Sigmoid colon (tissue), 7 donors: ENCODE results near the gene RNF225. TPM values are rescaled to one million over a fixed set of nuclear protein-coding genes. Genes with fewer than 3 reads are reported as not detected.
A peak's percentile ranks its signal among the peaks of the same experiment; 100 is the strongest.
"Not testable (repeated sequence)": the region's sequence is repeated elsewhere in the genome, so short reads cannot be mapped to it uniquely, and the experiment has no call there.

Experiments
- DNase-seq: peaks from one replicate; pipeline ENCODE4 v3.0.0-alpha.2; 2019
- H3K27ac ChIP-seq, 4 donors: fragments of 200-600 bp; sonication (generic); one replicate each; pipeline ENCODE4 v1.5.1; 2016 to 2019; ENCODE audit warnings: mild to moderate bottlenecking in 1 of 4
- H3K27me3 ChIP-seq, 3 donors: fragments of 200-600 bp; sonication (generic); one replicate each; pipeline ENCODE4 v1.5.1; 2019; ENCODE audit warnings: mild to moderate bottlenecking in 1 of 3
- H3K36me3 ChIP-seq, 4 donors: fragments of 200-600 bp; sonication (generic); one replicate each; pipeline ENCODE4 v1.5.1; 2016 to 2019
- H3K4me1 ChIP-seq, 4 donors: fragments of 200-600 bp; sonication (generic); one replicate each; pipeline ENCODE4 v1.5.1; 2017 to 2019
- H3K4me3 ChIP-seq, 4 donors: fragments of 200-600 bp; sonication (generic); one replicate each; pipeline ENCODE4 v1.5.1; 2017 to 2019; ENCODE audit warnings: mild to moderate bottlenecking in 2 of 4, moderate library complexity in 1 of 4
- H3K9me3 ChIP-seq, 4 donors: fragments of 200-600 bp in 3 of 4; sonication (generic) in 3 of 4; one replicate each; pipeline versions ENCODE4 v1.5.1 to v1.6.1; 2013 to 2019
- EP300 ChIP-seq, 4 donors: sonication (generic); formaldehyde crosslinking; IDR thresholded peaks; one replicate each; pipeline ENCODE4 v1.6.1; 2017; ENCODE audit warnings: antibody characterized with exemption in 4 of 4
- POLR2A ChIP-seq, 2 donors: fragments of 450-650 bp; IDR thresholded peaks; one replicate each; pipeline ENCODE4 v1.6.1; 2016; ENCODE audit warnings: antibody characterized with exemption in 2 of 2, mild to moderate bottlenecking in 2 of 2, moderate library complexity in 2 of 2
- POLR2AphosphoS5 ChIP-seq, 4 donors: sonication (generic); formaldehyde crosslinking; IDR thresholded peaks; one replicate each; pipeline ENCODE4 v1.6.1; 2017; ENCODE audit warnings: antibody characterized with exemption in 4 of 4
- WGBS, 2 donors: extraction: QIAGEN DNeasy Blood & Tissue Kit; methylation state at CpG; one replicate each; pipeline ENCODE4 v1.1.7; 2013; 5-methylcytosine and 5-hydroxymethylcytosine counted together
- intact Hi-C: fragments of 100-400 bp; cut with DNase I; formaldehyde crosslinking; loops from one replicate; pipeline ENCODE4 v1.15.1; 2023
- polyA plus RNA-seq, 3 donors: library from polyadenylated mRNA; stranded (reverse); fragments of 200-250 nt; gene quantifications; one replicate each; pipeline ENCODE4 v1.2.3, GENCODE V29; 2013
- small RNA-seq, 3 donors: library from RNA; depleted of rRNA; stranded (forward); fragments of <200 nt; gene quantifications; one replicate each; pipeline ENCODE3, GENCODE V24; 2016
- total RNA-seq, 4 donors: library from RNA; depleted of rRNA; stranded (reverse); fragments of >200 nt; gene quantifications; one replicate each; pipeline ENCODE4 v1.1.0, GENCODE V29; 2016
- TF ChIP-seq, protein P1 (sequence below), 4 experiments: fragments of 450-650 bp in 3 of 4; fragments of 200-600 bp in 1 of 4; IDR thresholded peaks; one replicate each; pipeline ENCODE4 v1.5.1; 2016 to 2019; ENCODE audit warnings: antibody characterized with exemption in 4 of 4, mild to moderate bottlenecking in 3 of 4, moderate library complexity in 2 of 4
- donor health status: healthy with polysubstance abuse.
- donor health status: Bipolar disorder and iron deficiency.
- donor health status: healthy.

The RNF225 gene
- total and polyA plus RNA-seq, 7 donors = 0.07 TPM; not detected in 6

DNA sequence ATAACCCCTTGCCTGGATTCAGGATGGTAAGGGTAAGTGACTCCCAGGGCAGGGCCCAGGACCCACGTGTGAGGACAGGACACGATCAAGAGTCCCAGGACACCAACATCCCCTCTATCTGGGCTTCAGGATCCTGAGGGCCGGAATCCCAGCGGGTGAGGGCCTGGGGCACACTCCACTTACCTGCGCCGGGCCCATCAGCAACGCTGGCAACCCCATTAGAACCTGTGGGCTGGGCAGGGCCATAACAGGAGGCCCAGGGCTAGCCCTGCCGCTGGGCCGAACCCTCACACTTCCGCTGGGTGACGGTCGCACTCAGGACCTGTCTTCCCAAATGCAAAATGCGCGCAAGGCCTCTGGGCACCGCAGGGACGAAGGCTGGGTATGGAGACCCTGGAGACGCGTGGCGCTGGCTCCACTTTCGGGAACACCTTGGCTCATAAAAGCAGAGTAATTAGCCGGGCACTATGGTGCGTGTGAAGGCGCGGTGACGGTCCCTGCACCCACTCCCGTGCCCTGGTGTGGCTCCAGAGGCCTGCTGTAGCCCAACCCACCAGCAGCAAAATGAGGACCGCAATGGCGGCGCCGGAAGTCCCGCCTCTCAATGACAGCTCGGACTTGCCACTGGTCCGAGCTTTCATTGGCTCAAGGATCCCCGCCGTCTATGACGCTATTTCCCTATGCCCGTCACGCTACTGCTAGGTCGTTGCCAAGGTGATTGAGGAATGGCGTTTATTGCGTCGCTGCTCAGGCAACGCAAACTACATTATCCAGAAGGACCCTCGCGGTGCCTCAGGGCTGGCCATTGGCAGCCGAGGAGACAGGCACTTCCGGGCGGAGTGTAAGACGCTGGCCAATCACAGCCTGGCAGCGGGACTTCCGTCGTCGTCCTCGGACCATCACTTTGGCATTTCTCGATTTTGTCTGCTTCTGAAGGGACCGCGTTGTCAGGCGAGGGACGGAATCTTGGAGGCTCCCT, 44.4 kb downstream of the RNF225 start, which contains the start of gene ZNF132:
Gene ZNF132, minus strand, starts transcription at position 578 of the 979 bp plus-strand sequence. Its CDS starts 332 bp downstream, at position 246.
- TF ChIP-seq POLR2AphosphoS5 (IDR thresholded peaks at IDR 0.05) = peak; percentile 53 to 81 (median 74)
- TF ChIP-seq, protein P1, sequence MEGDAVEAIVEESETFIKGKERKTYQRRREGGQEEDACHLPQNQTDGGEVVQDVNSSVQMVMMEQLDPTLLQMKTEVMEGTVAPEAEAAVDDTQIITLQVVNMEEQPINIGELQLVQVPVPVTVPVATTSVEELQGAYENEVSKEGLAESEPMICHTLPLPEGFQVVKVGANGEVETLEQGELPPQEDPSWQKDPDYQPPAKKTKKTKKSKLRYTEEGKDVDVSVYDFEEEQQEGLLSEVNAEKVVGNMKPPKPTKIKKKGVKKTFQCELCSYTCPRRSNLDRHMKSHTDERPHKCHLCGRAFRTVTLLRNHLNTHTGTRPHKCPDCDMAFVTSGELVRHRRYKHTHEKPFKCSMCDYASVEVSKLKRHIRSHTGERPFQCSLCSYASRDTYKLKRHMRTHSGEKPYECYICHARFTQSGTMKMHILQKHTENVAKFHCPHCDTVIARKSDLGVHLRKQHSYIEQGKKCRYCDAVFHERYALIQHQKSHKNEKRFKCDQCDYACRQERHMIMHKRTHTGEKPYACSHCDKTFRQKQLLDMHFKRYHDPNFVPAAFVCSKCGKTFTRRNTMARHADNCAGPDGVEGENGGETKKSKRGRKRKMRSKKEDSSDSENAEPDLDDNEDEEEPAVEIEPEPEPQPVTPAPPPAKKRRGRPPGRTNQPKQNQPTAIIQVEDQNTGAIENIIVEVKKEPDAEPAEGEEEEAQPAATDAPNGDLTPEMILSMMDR (IDR thresholded peaks at IDR 0.05) = no peak
- TF ChIP-seq EP300 (IDR thresholded peaks at IDR 0.05) = peak in 1 of 4 donors; percentile 60
- TF ChIP-seq POLR2A (IDR thresholded peaks at IDR 0.05) = no peak
- H3K36me3 ChIP-seq = peaks cover 25 to 39% (median 30%) of the 10 kb centered on the region in 4 donors
- 7 to 12% methylated on average over 59 of the region's 59 CpGs for WGBS, 2 donors
- H3K27me3 ChIP-seq = no peaks in the 10 kb centered on the region
- H3K4me1 ChIP-seq = peaks cover 0 to 23% (median 16%) of the 10 kb centered on the region in 4 donors
- peaks cover 23 to 44% (median 32%) of the 10 kb centered on the region in 4 donors for H3K9me3 ChIP-seq
- peak within 1 kb of the TSS; percentile 49 to 72 (median 67) for H3K4me3 ChIP-seq
- intact Hi-C loops = loop anchor here (2.0 kb wide), 2 partner anchors 31 to 77 kb away; partner anchors contain the start of genes ZNF497 and ZNF584
- peak within 1 kb of the TSS; percentile 80 to 89 (median 84) for H3K27ac ChIP-seq
- DNase-seq = peak; percentile 99

DNA sequence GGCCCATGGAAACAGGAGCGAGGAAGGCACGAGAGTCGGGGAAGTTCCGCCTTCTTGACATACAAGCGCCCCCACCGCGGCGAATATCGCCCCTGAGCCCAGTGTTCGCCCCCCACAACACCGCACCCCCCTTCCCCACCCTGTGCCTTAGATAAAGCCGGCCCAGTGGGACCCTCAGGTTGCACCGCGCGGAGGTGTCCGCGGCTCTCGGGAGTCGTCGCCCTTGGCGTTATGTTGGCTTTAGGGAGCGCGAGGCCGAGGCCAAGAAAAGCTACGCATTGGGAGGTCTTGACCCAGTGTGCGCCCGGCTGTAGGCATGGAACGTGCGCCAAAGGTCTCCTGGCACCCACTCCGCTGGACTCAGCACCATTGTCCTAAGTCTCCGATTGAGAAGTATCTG, 45.1 kb downstream of the RNF225 start:
- no peak for TF ChIP-seq EP300 (IDR thresholded peaks at IDR 0.05)
- TF ChIP-seq POLR2AphosphoS5 (IDR thresholded peaks at IDR 0.05) = no peak
- TF ChIP-seq, protein P1 (IDR thresholded peaks at IDR 0.05) = no peak
- TF ChIP-seq POLR2A (IDR thresholded peaks at IDR 0.05) = no peak
- peaks cover 0 to 23% (median 16%) of the 10 kb centered on the region in 4 donors for H3K4me1 ChIP-seq
- peak overlapping the region; percentile 49 to 72 (median 67) for H3K4me3 ChIP-seq
- peaks cover 18 to 32% (median 23%) of the 10 kb centered on the region in 4 donors for H3K36me3 ChIP-seq
- DNase-seq = no peak
- H3K27me3 ChIP-seq = no peaks in the 10 kb centered on the region
- 16 to 43% methylated on average over 31 of the region's 31 CpGs for WGBS, 2 donors
- H3K27ac ChIP-seq = peak overlapping the region; percentile 80 to 89 (median 84)
- intact Hi-C loops = loop anchor here (2.0 kb wide), 1 partner anchor 78 kb away; the partner anchor contains the start of gene ZNF497
- peaks cover 17 to 37% (median 26%) of the 10 kb centered on the region in 4 donors for H3K9me3 ChIP-seq

DNA sequence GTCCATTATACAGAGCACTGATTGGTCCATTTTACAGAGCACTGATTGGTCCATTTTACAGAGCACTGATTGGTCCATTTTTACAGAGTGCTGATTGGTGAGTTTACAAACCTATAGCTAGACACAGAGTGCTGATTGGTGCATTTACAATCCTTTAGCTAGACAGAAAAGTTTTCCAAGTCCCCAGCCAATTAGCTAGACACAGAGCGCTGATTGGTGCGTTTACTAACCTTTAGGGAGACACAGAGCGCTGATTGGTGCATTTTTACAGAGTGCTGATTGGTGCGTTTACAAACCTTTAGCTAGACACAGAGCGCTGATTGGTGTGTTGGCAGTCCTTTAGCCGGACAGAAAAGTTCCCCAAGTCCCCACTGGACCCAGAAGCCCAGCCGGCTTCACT, 47.5 kb downstream of the RNF225 start:
- WGBS, 2 donors = 90 to 94% methylated on average over 7 of the region's 7 CpGs
- H3K9me3 ChIP-seq = peaks cover 2 to 12% (median 8%) of the 10 kb centered on the region in 4 donors
- H3K27me3 ChIP-seq, H3K27ac ChIP-seq, intact Hi-C loops, DNase-seq, H3K36me3 ChIP-seq, H3K4me3 ChIP-seq: not testable (repeated sequence)
- H3K4me1 ChIP-seq = peaks cover 0 to 23% (median 16%) of the 10 kb centered on the region in 4 donors

Small RNA genes lying within 50 kb of the gene (small RNA-seq; reads per million reads assigned to genes)
- gene MIR4754 (0 reads per million in 3 donors), gene RNA5SP473 (0.07 to 0.12 (median 0.11) reads per million in 3 donors)

Other genes starting within 250 kb of the RNF225 start
- 10 to 100 TPM in 1 of 4 donors, 1 to 10 TPM in 3; 8.2 to 10.2 (median 8.3) TPM for gene ZNF329, start 244.9 kb upstream of the RNF225 start, total RNA-seq
- gene ZNF329, start 244.9 kb upstream of the RNF225 start, polyA plus RNA-seq = 1 to 10 TPM; 1.6 to 3.9 (median 2.4) TPM
- gene ZNF274, start 212.6 kb upstream of the RNF225 start, total RNA-seq = 10 to 100 TPM; 18.3 to 26.7 (median 22.6) TPM
- 10 to 100 TPM in 1 of 3 donors, 1 to 10 TPM in 2; 7.8 to 19.6 (median 9.2) TPM for gene ZNF274, start 212.6 kb upstream of the RNF225 start, polyA plus RNA-seq
- gene ZNF544, start 166.7 kb upstream of the RNF225 start, total RNA-seq = 10 to 100 TPM; 25.8 to 45.1 (median 34.8) TPM
- gene ZNF544, start 166.7 kb upstream of the RNF225 start, polyA plus RNA-seq = 10 to 100 TPM; 16.4 to 28.6 (median 20.4) TPM
- gene ZNF8, start 116.7 kb upstream of the RNF225 start, total RNA-seq = 1 to 10 TPM; 4.9 to 8.6 (median 6.5) TPM
- gene ZNF8, start 116.7 kb upstream of the RNF225 start, polyA plus RNA-seq = 1 to 10 TPM in 1 of 3 donors, under 1 TPM in 2; 0.60 to 2.0 (median 0.92) TPM
- 10 to 100 TPM; 41.7 to 49.4 (median 44.0) TPM for gene ERVK3-1, start 90.3 kb upstream of the RNF225 start, total RNA-seq
- gene ERVK3-1, start 90.3 kb upstream of the RNF225 start, polyA plus RNA-seq = 10 to 100 TPM; 23.6 to 35.0 (median 27.6) TPM
- 1 to 10 TPM; 1.4 to 3.6 (median 2.2) TPM for gene ZSCAN22, start 68.7 kb upstream of the RNF225 start, total RNA-seq
- gene ZSCAN22, start 68.7 kb upstream of the RNF225 start, polyA plus RNA-seq = 1 to 10 TPM in 1 of 3 donors, under 1 TPM in 2; 0.60 to 1.3 (median 0.69) TPM
- 10 to 100 TPM in 2 of 4 donors, 1 to 10 TPM in 2; 1.9 to 17.4 (median 12.1) TPM for gene A1BG, start 42.2 kb upstream of the RNF225 start, total RNA-seq
- gene A1BG, start 42.2 kb upstream of the RNF225 start, polyA plus RNA-seq = 10 to 100 TPM in 2 of 3 donors, 1 to 10 TPM in 1; 7.2 to 23.4 (median 16.0) TPM
- under 1 TPM; 0.28 to 0.54 (median 0.43) TPM for gene ZNF497, start 32.9 kb upstream of the RNF225 start, total RNA-seq
- gene ZNF497, start 32.9 kb upstream of the RNF225 start, polyA plus RNA-seq = under 1 TPM in 2 of 3 donors, not detected in 1; 0.46 to 0.79 TPM
- gene ZNF837, start 14.6 kb upstream of the RNF225 start, total RNA-seq = 1 to 10 TPM in 3 of 4 donors, under 1 TPM in 1; 0.66 to 2.2 (median 1.5) TPM
- gene ZNF837, start 14.6 kb upstream of the RNF225 start, polyA plus RNA-seq = 1 to 10 TPM; 1.2 to 2.5 (median 1.8) TPM
- gene RPS5, start 8.4 kb upstream of the RNF225 start, total RNA-seq = 1,000 to 10,000 TPM; 1,322 to 2,581 (median 2,411) TPM
- gene RPS5, start 8.4 kb upstream of the RNF225 start, polyA plus RNA-seq = 1,000 to 10,000 TPM; 1,097 to 1,974 (median 1,406) TPM
- gene ZNF584, start 13.0 kb downstream of the RNF225 start, total RNA-seq = 10 to 100 TPM in 2 of 4 donors, 1 to 10 TPM in 2; 8.2 to 21.4 (median 12.0) TPM
- 1 to 10 TPM; 3.0 to 7.3 (median 4.8) TPM for gene ZNF584, start 13.0 kb downstream of the RNF225 start, polyA plus RNA-seq
- gene ZNF132, start 44.5 kb downstream of the RNF225 start, total RNA-seq = 10 to 100 TPM in 1 of 4 donors, 1 to 10 TPM in 3; 5.3 to 12.2 (median 6.4) TPM
- 1 to 10 TPM in 1 of 3 donors, under 1 TPM in 1, not detected in 1; 0.60 to 1.7 TPM for gene ZNF132, start 44.5 kb downstream of the RNF225 start, polyA plus RNA-seq
- 1 to 10 TPM; 5.4 to 9.7 (median 6.1) TPM for gene ZNF324B, start 56.0 kb downstream of the RNF225 start, total RNA-seq
- gene ZNF324B, start 56.0 kb downstream of the RNF225 start, polyA plus RNA-seq = 1 to 10 TPM in 2 of 3 donors, under 1 TPM in 1; 0.60 to 5.3 (median 2.1) TPM
- 10 to 100 TPM; 10.5 to 16.4 (median 14.0) TPM for gene ZNF324, start 71.4 kb downstream of the RNF225 start, total RNA-seq
- gene ZNF324, start 71.4 kb downstream of the RNF225 start, polyA plus RNA-seq = 1 to 10 TPM; 3.6 to 8.8 (median 4.6) TPM
- gene ZNF446, start 80.7 kb downstream of the RNF225 start, total RNA-seq = 10 to 100 TPM; 10.7 to 20.8 (median 16.5) TPM
- 10 to 100 TPM in 1 of 3 donors, 1 to 10 TPM in 2; 4.4 to 11.4 (median 5.4) TPM for gene ZNF446, start 80.7 kb downstream of the RNF225 start, polyA plus RNA-seq
- 10 to 100 TPM in 1 of 4 donors, 1 to 10 TPM in 3; 4.2 to 13.5 (median 8.7) TPM for gene SLC27A5, start 116.3 kb downstream of the RNF225 start, total RNA-seq
- gene SLC27A5, start 116.3 kb downstream of the RNF225 start, polyA plus RNA-seq = 10 to 100 TPM in 1 of 3 donors, 1 to 10 TPM in 2; 2.3 to 22.9 (median 6.0) TPM
- gene ZBTB45, start 124.2 kb downstream of the RNF225 start, total RNA-seq = 10 to 100 TPM in 1 of 4 donors, 1 to 10 TPM in 3; 7.6 to 13.8 (median 8.4) TPM
- gene ZBTB45, start 124.2 kb downstream of the RNF225 start, polyA plus RNA-seq = 10 to 100 TPM in 1 of 3 donors, 1 to 10 TPM in 2; 4.9 to 10.2 (median 6.0) TPM
- gene TRIM28, start 148.4 kb downstream of the RNF225 start, total RNA-seq = 100 to 1,000 TPM; 157 to 236 (median 207) TPM
- gene TRIM28, start 148.4 kb downstream of the RNF225 start, polyA plus RNA-seq = 100 to 1,000 TPM in 2 of 3 donors, 10 to 100 TPM in 1; 84.8 to 223 (median 150) TPM
- 100 to 1,000 TPM; 101 to 144 (median 136) TPM for gene CHMP2A, start 159.4 kb downstream of the RNF225 start, total RNA-seq
- gene CHMP2A, start 159.4 kb downstream of the RNF225 start, polyA plus RNA-seq = 100 to 1,000 TPM; 196 to 372 (median 300) TPM
- 10 to 100 TPM; 22.4 to 37.5 (median 30.3) TPM for gene UBE2M, start 163.0 kb downstream of the RNF225 start, total RNA-seq
- gene UBE2M, start 163.0 kb downstream of the RNF225 start, polyA plus RNA-seq = 10 to 100 TPM; 48.0 to 58.5 (median 57.8) TPM
- 10 to 100 TPM; 13.6 to 31.5 (median 20.1) TPM for gene MZF1, start 177.7 kb downstream of the RNF225 start, total RNA-seq
- gene MZF1, start 177.7 kb downstream of the RNF225 start, polyA plus RNA-seq = 10 to 100 TPM in 1 of 3 donors, 1 to 10 TPM in 2; 5.8 to 28.7 (median 9.0) TPM